K562 (cell line): ENCODE measurements around the gene SLC7A5.
"Not testable (repeated sequence)": the region's sequence is repeated elsewhere in the genome, so short reads cannot be mapped to it uniquely, and the experiment has no call there.

ENCODE experiments used
- BRCA1 ChIP-seq, 2 experiments: fragments of 450-650 bp in 1 of 2; sonication (generic) in 1 of 2; formaldehyde crosslinking in 1 of 2; IDR thresholded peaks; 2 replicates each; pipeline versions ENCODE4 v1.5.0 to v1.6.1; 2017 to 2020; ENCODE audit warnings: mild to moderate bottlenecking in 1 of 2, missing genetic modification reagents in 1 of 2
- CHD2 ChIP-seq: IDR thresholded peaks from 2 replicates; pipeline ENCODE4 v1.6.1; 2011; ENCODE audit warnings: low read depth, low read length
- CREB1 ChIP-seq, 2 experiments: sonication (generic) in 1 of 2; formaldehyde crosslinking in 1 of 2; IDR thresholded peaks; 2 replicates each; pipeline versions ENCODE4 v1.6.1 to v1.8.0; 2012 to 2022; ENCODE audit warnings: inconsistent platforms in 1 of 2, mild to moderate bottlenecking in 1 of 2, missing genetic modification reagents in 1 of 2, moderate library complexity in 1 of 2
- EP300 ChIP-seq: IDR thresholded peaks from 2 replicates; pipeline ENCODE4 v1.6.1; 2012; ENCODE audit warnings: low read length, improper control_type of control experiment
- FIP1L1 ChIP-seq: fragments of 200-400 bp; formaldehyde crosslinking; IDR thresholded peaks from 2 replicates; pipeline ENCODE4 v1.6.1; 2018; ENCODE audit warnings: mild to moderate bottlenecking, low read depth, low read length; ENCODE audit not compliant: poor library complexity, severe bottlenecking
- FOXK2 ChIP-seq, 2 experiments: fragments of 450-650 bp; IDR thresholded peaks in 1 of 2; conservative IDR thresholded peaks in 1 of 2; 2 replicates each; pipeline ENCODE4 v1.6.1; 2016; ENCODE audit warnings: low read depth in 2 of 2, mild to moderate bottlenecking in 1 of 2
- MAFF ChIP-seq: IDR thresholded peaks from 2 replicates; pipeline ENCODE4 v1.6.1; 2012; ENCODE audit warnings: low read length, improper control_type of control experiment
- MXI1 ChIP-seq: IDR thresholded peaks from 2 replicates; pipeline ENCODE4 v1.6.1; 2011; ENCODE audit warnings: low read depth, mild to moderate bottlenecking, improper control_type of control experiment, low read length
- NBN ChIP-seq: fragments of 450-650 bp; IDR thresholded peaks from 2 replicates; pipeline ENCODE4 v1.6.1; 2016; ENCODE audit warnings: low read depth, mild to moderate bottlenecking
- ZNF24 ChIP-seq: fragments of 450-650 bp; IDR thresholded peaks from 2 replicates; pipeline ENCODE4 v1.6.1; 2016
- ZNF354B ChIP-seq: fragments of 250-450 bp; sonication (Bioruptor Pico); IDR thresholded peaks from 2 replicates; pipeline ENCODE4 v1.4.0; 2020
- TF ChIP-seq, protein P1 (sequence below), 3 experiments: IDR thresholded peaks in 2 of 3; conservative IDR thresholded peaks in 1 of 3; 2 replicates each; pipeline ENCODE4 v1.5.1; 2011 to 2012; ENCODE audit warnings: low read length in 3 of 3, mild to moderate bottlenecking in 3 of 3, control low read depth in 2 of 3, improper control_type of control experiment in 1 of 3, inconsistent platforms in 1 of 3, low read depth in 1 of 3, mixed read lengths in 1 of 3, moderate library complexity in 1 of 3; ENCODE audit not compliant: insufficient read depth in 2 of 3
- TF ChIP-seq, protein P2 (sequence below): sonication (generic); formaldehyde crosslinking; IDR thresholded peaks from 2 replicates; pipeline ENCODE4 v1.8.0; 2022; ENCODE audit warnings: missing genetic modification reagents, mild to moderate bottlenecking, borderline replicate concordance

DNA sequence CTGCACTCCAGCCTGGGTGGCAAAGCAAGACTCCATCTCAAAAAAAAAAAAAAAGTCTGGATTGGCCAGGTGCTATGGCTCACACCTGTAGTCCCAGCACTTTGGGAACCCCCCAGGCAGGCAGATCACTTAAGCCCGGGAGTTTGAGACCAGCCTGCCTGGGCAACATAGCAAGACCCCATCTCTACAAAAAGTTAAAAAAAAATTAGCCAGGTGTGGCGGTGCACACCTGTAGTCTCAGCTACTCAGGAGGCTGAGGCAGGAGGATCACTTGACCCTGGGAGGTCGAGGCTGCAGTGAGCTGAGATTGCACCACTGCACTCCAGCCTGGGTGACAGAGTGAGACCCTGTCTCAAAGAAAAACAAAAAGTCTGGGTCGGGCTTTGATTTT is 42.9 kb downstream of the SLC7A5 start:
- not testable (repeated sequence) for TF ChIP-seq NBN; BRCA1 (IDR thresholded peaks at IDR 0.05); BRCA1 (CRISPR knock-in tag; IDR thresholded peaks at IDR 0.05); FOXK2 (conservative IDR thresholded peaks at IDR 0.05 in 1 of 2, IDR thresholded peaks at IDR 0.05 in 1 of 2; ENCODE audit: low read depth in 2 of 2); CHD2; ZNF24; FIP1L1; MXI1; EP300; ZNF354B (CRISPR knock-in tag); MAFF; CREB1 (IDR thresholded peaks at IDR 0.05); CREB1 (CRISPR knock-in tag; IDR thresholded peaks at IDR 0.05)
- TF ChIP-seq, protein P1, sequence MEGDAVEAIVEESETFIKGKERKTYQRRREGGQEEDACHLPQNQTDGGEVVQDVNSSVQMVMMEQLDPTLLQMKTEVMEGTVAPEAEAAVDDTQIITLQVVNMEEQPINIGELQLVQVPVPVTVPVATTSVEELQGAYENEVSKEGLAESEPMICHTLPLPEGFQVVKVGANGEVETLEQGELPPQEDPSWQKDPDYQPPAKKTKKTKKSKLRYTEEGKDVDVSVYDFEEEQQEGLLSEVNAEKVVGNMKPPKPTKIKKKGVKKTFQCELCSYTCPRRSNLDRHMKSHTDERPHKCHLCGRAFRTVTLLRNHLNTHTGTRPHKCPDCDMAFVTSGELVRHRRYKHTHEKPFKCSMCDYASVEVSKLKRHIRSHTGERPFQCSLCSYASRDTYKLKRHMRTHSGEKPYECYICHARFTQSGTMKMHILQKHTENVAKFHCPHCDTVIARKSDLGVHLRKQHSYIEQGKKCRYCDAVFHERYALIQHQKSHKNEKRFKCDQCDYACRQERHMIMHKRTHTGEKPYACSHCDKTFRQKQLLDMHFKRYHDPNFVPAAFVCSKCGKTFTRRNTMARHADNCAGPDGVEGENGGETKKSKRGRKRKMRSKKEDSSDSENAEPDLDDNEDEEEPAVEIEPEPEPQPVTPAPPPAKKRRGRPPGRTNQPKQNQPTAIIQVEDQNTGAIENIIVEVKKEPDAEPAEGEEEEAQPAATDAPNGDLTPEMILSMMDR (IDR thresholded peaks at IDR 0.05 in 2 of 3, conservative IDR thresholded peaks at IDR 0.05 in 1 of 3; ENCODE audit: insufficient read depth in 2 of 3, low read depth in 1 of 3, low read length in 3 of 3): not testable (repeated sequence)
- TF ChIP-seq, protein P2, sequence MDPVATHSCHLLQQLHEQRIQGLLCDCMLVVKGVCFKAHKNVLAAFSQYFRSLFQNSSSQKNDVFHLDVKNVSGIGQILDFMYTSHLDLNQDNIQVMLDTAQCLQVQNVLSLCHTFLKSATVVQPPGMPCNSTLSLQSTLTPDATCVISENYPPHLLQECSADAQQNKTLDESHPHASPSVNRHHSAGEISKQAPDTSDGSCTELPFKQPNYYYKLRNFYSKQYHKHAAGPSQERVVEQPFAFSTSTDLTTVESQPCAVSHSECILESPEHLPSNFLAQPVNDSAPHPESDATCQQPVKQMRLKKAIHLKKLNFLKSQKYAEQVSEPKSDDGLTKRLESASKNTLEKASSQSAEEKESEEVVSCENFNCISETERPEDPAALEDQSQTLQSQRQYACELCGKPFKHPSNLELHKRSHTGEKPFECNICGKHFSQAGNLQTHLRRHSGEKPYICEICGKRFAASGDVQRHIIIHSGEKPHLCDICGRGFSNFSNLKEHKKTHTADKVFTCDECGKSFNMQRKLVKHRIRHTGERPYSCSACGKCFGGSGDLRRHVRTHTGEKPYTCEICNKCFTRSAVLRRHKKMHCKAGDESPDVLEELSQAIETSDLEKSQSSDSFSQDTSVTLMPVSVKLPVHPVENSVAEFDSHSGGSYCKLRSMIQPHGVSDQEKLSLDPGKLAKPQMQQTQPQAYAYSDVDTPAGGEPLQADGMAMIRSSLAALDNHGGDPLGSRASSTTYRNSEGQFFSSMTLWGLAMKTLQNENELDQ (CRISPR knock-in tag): not testable (repeated sequence)
